Glutamatergic neuron (in vitro differentiated cells): ENCODE results near the gene IL17RB. TPM values are rescaled to one million over a fixed set of nuclear protein-coding genes. Genes with fewer than 3 reads are reported as not detected.

ENCODE experiments used
- DNase-seq: peaks from one replicate; pipeline ENCODE4 v3.0.0; 2022
- H3K27ac Mint-ChIP-seq: one replicate; pipeline ENCODE4 v1.8.0; 2020; ENCODE audit warnings: mild to moderate bottlenecking, mixed read lengths, inconsistent platforms; ENCODE audit not compliant: unreplicated experiment
- H3K27me3 Mint-ChIP-seq: one replicate; pipeline ENCODE4 v1.8.0; 2020; ENCODE audit warnings: mild to moderate bottlenecking, moderate library complexity, mixed read lengths, inconsistent platforms; ENCODE audit not compliant: unreplicated experiment
- H3K36me3 Mint-ChIP-seq: one replicate; pipeline ENCODE4 v1.8.0; 2020; ENCODE audit warnings: mild to moderate bottlenecking, mixed read lengths, inconsistent platforms; ENCODE audit not compliant: unreplicated experiment
- H3K4me1 Mint-ChIP-seq: one replicate; pipeline ENCODE4 v1.8.0; 2020; ENCODE audit warnings: mild to moderate bottlenecking, low read depth, mixed read lengths, inconsistent platforms; ENCODE audit not compliant: unreplicated experiment
- H3K4me3 Mint-ChIP-seq: one replicate; pipeline ENCODE4 v1.8.0; 2020; ENCODE audit warnings: mild to moderate bottlenecking, mixed read lengths, inconsistent platforms; ENCODE audit not compliant: unreplicated experiment
- H3K9me3 Mint-ChIP-seq: one replicate; pipeline ENCODE4 v1.8.0; 2020; ENCODE audit warnings: mild to moderate bottlenecking, moderate library complexity, mixed read lengths, inconsistent platforms; ENCODE audit not compliant: unreplicated experiment
- CTCF ChIP-seq: fragments of 200-600 bp; sonication (generic); IDR thresholded peaks from one replicate; pipeline ENCODE4 v1.5.0; 2021; ENCODE audit not compliant: partially characterized antibody, unreplicated experiment
- total RNA-seq: library from RNA; stranded (reverse); fragmentation: NEBNext Ultra II Directional; extraction: Animal tissue kit (Norgen Biotek cat#: 25700); gene quantifications from one replicate; pipeline ENCODE4 v1.2.1, GENCODE V29; 2021; ENCODE audit not compliant: unreplicated experiment

IL17RB gene
- total RNA-seq, 1 donor from 2014 or later, result 0.78 TPM

GRCh38 chr3:53829605-53830004 lies 16.8 kb upstream of the IL17RB start:
- no peak for DNase-seq
- Mint-ChIP-seq H3K9me3 (no peaks in the 10 kb centered on the region), H3K27me3 (no peaks in the 10 kb centered on the region), H3K27ac (no peak overlapping the region), H3K36me3 (no peaks in the 10 kb centered on the region), H3K4me1 (peaks cover under 1% of the 10 kb centered on the region), H3K4me3 (no peak overlapping the region)
- TF ChIP-seq CTCF, result no peak

GRCh38 chr3:53830944-53831343 lies 15.4 kb upstream of the IL17RB start:
- no peak for TF ChIP-seq CTCF
- no peaks in the 10 kb centered on the region for H3K36me3 Mint-ChIP-seq
- no peak for DNase-seq
- no peak overlapping the region for H3K4me3 Mint-ChIP-seq
- no peak overlapping the region for H3K27ac Mint-ChIP-seq
- H3K9me3 Mint-ChIP-seq, result no peaks in the 10 kb centered on the region
- peaks cover 3% of the 10 kb centered on the region for H3K4me1 Mint-ChIP-seq
- no peaks in the 10 kb centered on the region for H3K27me3 Mint-ChIP-seq

- Mint-ChIP-seq H3K27ac (no peak overlapping the region), H3K9me3 (no peaks in the 10 kb centered on the region), H3K27me3 (no peaks in the 10 kb centered on the region), H3K4me3 (no peak overlapping the region), H3K36me3 (no peaks in the 10 kb centered on the region), H3K4me1 (peaks cover 3% of the 10 kb centered on the region)
- no peak for DNase-seq
- TF ChIP-seq CTCF, result no peak
These were observed 13.2 kb upstream of the IL17RB start for GRCh38 chr3:53833053-53833645.

GRCh38 chr3:53833700-53834099 lies 12.7 kb upstream of the IL17RB start:
- Mint-ChIP-seq H3K4me1 (peaks cover 3% of the 10 kb centered on the region), H3K9me3 (no peaks in the 10 kb centered on the region), H3K4me3 (no peak overlapping the region), H3K27ac (no peak overlapping the region), H3K36me3 (no peaks in the 10 kb centered on the region), H3K27me3 (no peaks in the 10 kb centered on the region)
- no peak for TF ChIP-seq CTCF
- DNase-seq, result no peak

- DNase-seq, result no peak
- TF ChIP-seq CTCF, result no peak
- no peak overlapping the region for H3K4me3 Mint-ChIP-seq
- peaks cover 3% of the 10 kb centered on the region for H3K4me1 Mint-ChIP-seq
- no peaks in the 10 kb centered on the region for H3K9me3 Mint-ChIP-seq
- H3K27me3 Mint-ChIP-seq, result no peaks in the 10 kb centered on the region
- H3K27ac Mint-ChIP-seq, result no peak overlapping the region
- H3K36me3 Mint-ChIP-seq, result no peaks in the 10 kb centered on the region
These were observed 11.8 kb upstream of the IL17RB start for GRCh38 chr3:53834429-53835095.
